HL-60 (cell line): ENCODE results near the gene CCL25.

Source experiments
- DNase-seq, 2 experiments: peaks; one replicate each; pipeline ENCODE4 v3.0.0-alpha.2; 2010 to 2020; ENCODE audit warnings: low read depth in 1 of 2, low spot score in 1 of 2
- H3K27ac ChIP-seq: fragments of 250-450 bp; sonication (Bioruptor Pico); replicated peaks from 2 replicates; pipeline ENCODE4 v1.5.1; 2020; ENCODE audit warnings: mild to moderate bottlenecking, moderate library complexity
- H3K27me3 ChIP-seq: fragments of 250-450 bp; sonication (Bioruptor Pico); 2 replicates; pipeline ENCODE4 v1.5.1; 2021; ENCODE audit warnings: mild to moderate bottlenecking, moderate library complexity; ENCODE audit not compliant: insufficient read depth, poor library complexity, severe bottlenecking
- H3K4me3 ChIP-seq: replicated peaks from 2 replicates; pipeline ENCODE4 v1.5.1; 2011; ENCODE audit warnings: mild to moderate bottlenecking, control low read depth, low read length; ENCODE audit not compliant: insufficient read depth
- GABPA ChIP-seq: IDR thresholded peaks from 2 replicates; pipeline ENCODE4 v1.6.1; 2012; ENCODE audit warnings: low read depth
- POLR2AphosphoS5 ChIP-seq: IDR thresholded peaks from 2 replicates; pipeline ENCODE4 v1.6.1; 2012; ENCODE audit warnings: low read depth
- SPI1 ChIP-seq: IDR thresholded peaks from 2 replicates; pipeline ENCODE4 v1.6.1; 2012; ENCODE audit warnings: low read depth, mild to moderate bottlenecking, borderline replicate concordance
- TF ChIP-seq, protein P1 (sequence below): IDR thresholded peaks from 2 replicates; pipeline ENCODE4 v1.6.1; 2012; ENCODE audit warnings: low read depth; ENCODE audit not compliant: insufficient replicate concordance
- TF ChIP-seq, protein P2 (sequence below): IDR thresholded peaks from one replicate; pipeline ENCODE4 v1.5.1; 2011; ENCODE audit warnings: low read length, control low read depth, inconsistent platforms; ENCODE audit not compliant: insufficient read depth

CCL25 gene

DNA sequence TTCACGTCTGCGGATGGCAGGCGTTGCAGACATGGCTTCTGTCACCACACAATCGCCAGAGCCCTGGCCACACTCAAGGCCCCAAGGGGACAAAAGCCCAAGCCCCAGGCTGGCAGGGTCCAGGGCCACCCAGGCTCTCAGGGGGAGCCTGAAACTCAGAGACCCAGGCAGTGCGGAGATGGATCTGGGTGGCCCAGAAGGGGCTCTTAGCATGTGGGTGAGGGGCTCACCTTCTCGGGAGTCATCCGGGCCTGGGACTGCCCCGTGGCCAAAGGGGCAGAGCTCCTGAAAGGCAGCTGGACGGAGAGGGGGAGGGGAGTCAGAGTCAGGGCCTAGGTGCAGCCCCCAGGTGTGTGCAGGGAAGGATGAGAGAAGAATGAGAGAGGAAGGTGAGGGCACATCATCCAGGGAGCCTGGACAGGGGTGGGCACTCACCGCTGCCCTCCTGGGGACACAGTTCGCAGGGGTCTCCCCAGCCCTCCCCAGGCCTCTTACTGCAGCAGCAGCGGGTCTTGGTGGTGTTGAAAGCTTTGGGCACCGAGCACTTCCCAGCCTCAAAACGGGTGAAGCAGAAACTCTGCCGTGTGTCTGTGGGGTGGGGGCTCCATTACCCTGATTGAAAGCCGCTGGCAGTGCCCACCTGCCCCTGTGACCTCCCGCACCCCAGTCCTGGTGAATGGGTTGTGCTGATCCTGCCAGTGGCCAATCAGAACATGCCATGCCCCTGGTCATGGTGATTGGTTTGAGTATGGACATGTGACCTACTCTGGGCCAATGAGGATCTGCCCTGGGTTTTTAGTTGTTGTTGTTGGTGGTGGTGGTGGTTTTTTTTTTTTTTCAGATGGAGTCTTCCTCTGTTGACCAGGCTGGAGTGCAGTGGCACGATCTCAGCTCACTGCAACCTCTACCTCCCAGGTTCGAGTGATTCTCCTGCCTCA, 37.4 kb downstream of the CCL25 start:
- H3K27ac ChIP-seq, result no peak overlapping the region
- H3K27me3 ChIP-seq, result no peaks in the 10 kb centered on the region
- DNase-seq, result no peak
- TF ChIP-seq, protein P1, sequence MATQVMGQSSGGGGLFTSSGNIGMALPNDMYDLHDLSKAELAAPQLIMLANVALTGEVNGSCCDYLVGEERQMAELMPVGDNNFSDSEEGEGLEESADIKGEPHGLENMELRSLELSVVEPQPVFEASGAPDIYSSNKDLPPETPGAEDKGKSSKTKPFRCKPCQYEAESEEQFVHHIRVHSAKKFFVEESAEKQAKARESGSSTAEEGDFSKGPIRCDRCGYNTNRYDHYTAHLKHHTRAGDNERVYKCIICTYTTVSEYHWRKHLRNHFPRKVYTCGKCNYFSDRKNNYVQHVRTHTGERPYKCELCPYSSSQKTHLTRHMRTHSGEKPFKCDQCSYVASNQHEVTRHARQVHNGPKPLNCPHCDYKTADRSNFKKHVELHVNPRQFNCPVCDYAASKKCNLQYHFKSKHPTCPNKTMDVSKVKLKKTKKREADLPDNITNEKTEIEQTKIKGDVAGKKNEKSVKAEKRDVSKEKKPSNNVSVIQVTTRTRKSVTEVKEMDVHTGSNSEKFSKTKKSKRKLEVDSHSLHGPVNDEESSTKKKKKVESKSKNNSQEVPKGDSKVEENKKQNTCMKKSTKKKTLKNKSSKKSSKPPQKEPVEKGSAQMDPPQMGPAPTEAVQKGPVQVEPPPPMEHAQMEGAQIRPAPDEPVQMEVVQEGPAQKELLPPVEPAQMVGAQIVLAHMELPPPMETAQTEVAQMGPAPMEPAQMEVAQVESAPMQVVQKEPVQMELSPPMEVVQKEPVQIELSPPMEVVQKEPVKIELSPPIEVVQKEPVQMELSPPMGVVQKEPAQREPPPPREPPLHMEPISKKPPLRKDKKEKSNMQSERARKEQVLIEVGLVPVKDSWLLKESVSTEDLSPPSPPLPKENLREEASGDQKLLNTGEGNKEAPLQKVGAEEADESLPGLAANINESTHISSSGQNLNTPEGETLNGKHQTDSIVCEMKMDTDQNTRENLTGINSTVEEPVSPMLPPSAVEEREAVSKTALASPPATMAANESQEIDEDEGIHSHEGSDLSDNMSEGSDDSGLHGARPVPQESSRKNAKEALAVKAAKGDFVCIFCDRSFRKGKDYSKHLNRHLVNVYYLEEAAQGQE, result no peak
- TF ChIP-seq GABPA, result no peak
- H3K4me3 ChIP-seq, result no peak overlapping the region

DNA sequence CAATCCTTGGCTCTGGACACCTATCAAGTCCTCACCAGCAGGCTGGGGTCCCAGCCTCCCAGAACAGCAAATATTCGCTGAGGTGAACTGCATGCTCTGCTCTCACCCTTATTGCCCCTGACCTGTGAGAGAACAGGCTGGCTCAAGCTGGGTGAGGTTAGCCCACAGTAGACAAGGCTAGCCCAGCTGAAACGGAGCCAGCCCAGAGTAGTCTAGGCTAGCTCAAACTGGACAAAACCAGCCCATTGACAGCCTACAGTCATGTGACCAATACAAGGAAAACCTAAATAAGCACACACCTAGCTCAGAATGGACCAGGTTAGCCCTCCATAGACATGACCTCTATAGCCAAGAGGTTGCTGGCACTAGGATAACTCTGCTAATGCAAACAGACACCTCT, 38.4 kb downstream of the CCL25 start:
- H3K4me3 ChIP-seq, result no peak overlapping the region
- DNase-seq, result no peak
- H3K27ac ChIP-seq, result no peak overlapping the region
- TF ChIP-seq, protein P1, result no peak
- TF ChIP-seq GABPA, result no peak
- TF ChIP-seq POLR2AphosphoS5, result no peak
- no peak for TF ChIP-seq SPI1
- TF ChIP-seq, protein P2, sequence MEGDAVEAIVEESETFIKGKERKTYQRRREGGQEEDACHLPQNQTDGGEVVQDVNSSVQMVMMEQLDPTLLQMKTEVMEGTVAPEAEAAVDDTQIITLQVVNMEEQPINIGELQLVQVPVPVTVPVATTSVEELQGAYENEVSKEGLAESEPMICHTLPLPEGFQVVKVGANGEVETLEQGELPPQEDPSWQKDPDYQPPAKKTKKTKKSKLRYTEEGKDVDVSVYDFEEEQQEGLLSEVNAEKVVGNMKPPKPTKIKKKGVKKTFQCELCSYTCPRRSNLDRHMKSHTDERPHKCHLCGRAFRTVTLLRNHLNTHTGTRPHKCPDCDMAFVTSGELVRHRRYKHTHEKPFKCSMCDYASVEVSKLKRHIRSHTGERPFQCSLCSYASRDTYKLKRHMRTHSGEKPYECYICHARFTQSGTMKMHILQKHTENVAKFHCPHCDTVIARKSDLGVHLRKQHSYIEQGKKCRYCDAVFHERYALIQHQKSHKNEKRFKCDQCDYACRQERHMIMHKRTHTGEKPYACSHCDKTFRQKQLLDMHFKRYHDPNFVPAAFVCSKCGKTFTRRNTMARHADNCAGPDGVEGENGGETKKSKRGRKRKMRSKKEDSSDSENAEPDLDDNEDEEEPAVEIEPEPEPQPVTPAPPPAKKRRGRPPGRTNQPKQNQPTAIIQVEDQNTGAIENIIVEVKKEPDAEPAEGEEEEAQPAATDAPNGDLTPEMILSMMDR, result no peak
- no peaks in the 10 kb centered on the region for H3K27me3 ChIP-seq

DNA sequence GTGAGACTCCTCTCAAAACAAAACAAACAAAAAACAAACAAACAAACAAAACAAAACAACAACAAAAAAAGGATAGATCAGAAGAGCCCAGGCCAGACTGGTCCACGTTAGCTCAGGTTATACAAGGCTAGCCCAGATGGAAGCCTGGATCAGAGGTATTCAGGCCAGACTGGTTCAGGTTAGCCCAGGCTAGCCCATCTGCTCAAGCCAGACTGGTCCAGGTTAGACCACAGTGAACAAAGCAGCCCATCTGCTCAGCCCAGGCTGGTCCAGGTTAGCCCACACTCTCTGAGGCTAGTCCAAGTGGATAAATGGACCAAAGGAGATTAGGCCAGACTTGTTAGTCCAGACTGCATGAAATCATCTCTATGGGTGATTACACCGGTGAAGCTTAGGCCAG, 41.2 kb downstream of the CCL25 start:
- Histone ChIP-seq H3K4me3 (no peak overlapping the region), H3K27me3 (no peaks in the 10 kb centered on the region), H3K27ac (no peak overlapping the region)
- no peak for DNase-seq
- TF ChIP-seq POLR2AphosphoS5, result no peak
- TF ChIP-seq GABPA, result no peak
- TF ChIP-seq, protein P2, result no peak
- no peak for TF ChIP-seq SPI1
- TF ChIP-seq, protein P1, result no peak
